ENCODE measurements around the gene SRPRB.
"Not testable (repeated sequence)": the region's sequence is repeated elsewhere in the genome, so short reads cannot be mapped to it uniquely, and the experiment has no call there.

Gene SRPRB

DNA sequence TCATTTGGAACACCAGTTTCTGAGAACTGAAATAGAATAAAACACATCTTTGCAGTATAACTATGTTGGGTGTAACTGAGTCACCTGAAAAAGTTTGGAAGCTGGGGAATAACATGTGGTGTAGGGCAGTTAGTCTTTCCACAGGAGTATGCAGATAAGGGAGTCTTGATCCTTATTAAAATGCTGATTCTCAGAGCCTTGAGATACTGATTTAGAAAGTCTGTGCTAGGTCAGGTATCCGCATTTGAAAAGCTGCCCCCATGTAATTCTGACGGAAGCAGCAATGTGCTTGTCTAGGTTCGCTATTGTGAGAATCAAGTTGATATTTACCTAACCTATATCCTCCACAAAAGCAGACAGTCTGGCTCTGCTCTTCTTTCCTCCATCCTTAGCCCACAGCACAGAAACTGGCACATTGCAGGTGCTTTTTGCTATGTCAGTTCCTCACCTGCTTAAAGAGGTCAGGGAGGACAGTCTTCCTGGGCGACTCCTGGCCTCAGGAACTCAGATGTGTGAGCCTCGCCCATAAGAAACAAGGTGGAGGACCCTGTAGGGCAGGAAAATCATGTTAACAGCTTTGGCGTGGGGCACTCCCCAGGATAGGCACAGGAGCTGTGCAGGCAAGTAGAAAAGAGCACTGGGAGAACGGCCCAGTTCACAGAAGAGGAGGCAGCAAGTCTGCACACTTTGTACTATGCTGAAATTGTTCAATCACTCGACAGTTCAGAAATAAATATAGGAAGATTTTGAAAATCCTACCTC, 27.6 kb upstream of the SRPRB start:
- DNase-seq (ENCODE audit: low read depth): no peak

DNA sequence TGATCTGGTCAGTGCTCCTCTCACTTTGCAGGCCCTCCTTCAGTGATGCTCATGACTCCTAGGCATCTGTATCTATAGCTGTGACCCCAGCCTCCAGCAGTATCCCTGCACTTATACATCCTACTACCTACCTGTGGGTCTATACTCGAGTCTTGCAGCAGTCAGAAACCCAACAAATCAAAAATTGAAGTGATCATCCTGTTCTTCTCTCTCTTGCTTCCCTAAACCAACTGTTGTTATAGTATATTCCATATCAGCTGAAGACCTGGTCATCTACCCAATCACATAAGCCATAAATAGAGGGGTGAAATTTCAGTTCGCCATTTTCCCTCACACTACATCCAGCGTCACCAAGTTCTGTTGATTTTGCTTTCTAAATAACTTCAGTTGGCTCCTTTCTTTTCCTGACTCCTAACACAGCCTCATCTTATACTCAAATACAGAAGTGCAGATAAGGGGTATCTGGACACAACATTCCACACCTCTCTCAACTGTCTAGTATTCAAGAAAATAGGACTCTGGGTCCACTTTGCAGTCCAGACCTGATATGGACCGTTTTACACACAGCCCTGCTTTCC, 25.9 kb upstream of the SRPRB start:
- DNase-seq (ENCODE audit: low read depth): no peak

DNA sequence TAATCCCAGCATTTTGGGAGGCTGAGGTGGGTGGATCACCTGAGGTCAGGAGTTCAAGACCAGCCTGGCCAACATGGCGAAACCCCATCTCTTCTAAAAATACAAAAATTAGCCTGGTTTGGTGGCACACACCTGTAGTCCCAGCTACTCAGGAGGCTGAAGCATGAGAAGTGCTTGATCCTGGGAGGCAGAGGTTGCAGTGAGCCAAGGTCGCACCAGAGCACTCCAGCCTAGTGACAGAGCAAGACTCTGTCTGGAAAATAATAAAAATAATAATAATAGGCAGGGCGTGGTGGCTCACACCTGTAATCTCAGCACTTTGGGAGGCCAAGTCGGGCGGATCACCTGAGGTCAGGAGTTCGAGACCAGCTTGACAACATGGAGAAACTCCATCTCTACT, 24.9 kb upstream of the SRPRB start:
- not testable (repeated sequence) for DNase-seq (ENCODE audit: low read depth)

DNA sequence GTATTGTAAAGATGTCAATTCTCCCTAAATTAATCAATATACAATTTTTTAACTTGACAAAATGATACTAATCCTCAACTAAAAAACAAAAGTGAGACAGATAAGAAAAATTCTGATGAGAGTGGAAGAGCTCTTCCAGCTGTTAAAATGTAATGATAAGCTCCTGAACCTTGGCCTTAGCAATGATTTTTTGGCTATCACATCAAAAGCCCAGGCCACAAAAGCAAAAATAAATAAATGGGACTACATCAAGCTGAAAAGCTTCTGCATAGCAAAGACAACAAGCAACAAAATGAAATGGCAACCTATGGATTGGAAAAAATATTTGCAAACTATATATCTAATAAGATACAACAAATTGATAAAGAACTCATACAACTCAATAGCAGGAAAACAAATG, 24.0 kb upstream of the SRPRB start:
- DNase-seq (ENCODE audit: low read depth): no peak

DNA sequence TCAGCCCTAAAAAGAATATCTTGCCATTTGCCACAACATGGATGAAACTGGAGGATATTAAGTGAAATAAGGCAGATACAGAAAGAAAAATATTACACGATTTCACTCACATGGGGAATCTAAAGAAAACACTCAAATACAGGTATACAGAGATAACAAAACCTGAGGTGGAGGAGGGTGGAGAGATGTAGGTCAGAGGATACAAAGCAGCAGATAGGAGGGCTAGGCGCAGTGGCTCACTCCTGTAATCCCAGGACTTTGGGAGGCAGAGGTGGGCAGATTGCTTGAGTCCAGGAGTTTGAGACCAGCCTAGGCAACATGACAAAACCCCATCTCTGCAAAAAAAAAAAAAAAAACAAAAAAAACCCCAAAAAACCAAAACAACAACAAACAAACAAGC, 23.2 kb upstream of the SRPRB start:
- DNase-seq (ENCODE audit: low read depth): no peak

DNA sequence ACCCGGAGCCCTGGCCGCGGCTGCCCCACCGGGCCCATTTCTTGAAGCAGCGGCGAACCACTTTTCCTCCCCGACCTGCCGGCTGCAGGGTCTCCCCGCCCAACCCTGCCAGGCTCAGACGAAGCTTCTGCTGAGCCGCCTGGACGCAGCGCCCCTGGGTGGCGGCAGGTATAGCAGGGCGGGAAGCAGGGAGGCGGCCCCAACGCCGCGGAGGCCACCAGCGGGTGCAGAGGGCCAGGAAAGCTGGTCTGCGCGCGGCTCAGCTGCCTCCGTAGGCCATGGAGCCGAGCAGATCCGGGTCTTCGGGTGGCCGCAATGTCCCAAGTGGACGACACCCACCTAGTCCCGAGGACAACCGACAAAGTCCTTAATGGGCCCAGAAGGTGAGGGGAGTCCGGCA, 21.9 kb upstream of the SRPRB start:
- no peak for DNase-seq (ENCODE audit: low read depth)

DNA sequence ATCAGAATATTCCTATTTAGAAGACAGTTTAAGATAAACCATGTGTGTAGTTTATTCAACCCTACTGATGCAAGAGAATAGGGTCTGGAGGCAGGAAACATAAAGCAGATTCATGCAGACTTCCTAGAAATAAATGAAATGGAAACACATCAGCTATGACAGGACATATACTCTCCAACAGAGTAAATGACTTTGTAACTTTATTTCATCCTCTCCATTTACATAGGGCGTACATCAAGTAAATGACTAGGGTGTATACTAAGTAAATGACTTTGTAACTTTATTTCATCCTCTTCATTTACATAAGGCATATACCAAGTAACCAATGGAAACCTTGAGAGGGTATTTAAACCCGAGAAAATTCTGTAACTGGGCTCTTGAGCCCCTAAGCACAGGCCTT, 17.6 kb upstream of the SRPRB start:
- no peak for DNase-seq (ENCODE audit: low read depth)

DNA sequence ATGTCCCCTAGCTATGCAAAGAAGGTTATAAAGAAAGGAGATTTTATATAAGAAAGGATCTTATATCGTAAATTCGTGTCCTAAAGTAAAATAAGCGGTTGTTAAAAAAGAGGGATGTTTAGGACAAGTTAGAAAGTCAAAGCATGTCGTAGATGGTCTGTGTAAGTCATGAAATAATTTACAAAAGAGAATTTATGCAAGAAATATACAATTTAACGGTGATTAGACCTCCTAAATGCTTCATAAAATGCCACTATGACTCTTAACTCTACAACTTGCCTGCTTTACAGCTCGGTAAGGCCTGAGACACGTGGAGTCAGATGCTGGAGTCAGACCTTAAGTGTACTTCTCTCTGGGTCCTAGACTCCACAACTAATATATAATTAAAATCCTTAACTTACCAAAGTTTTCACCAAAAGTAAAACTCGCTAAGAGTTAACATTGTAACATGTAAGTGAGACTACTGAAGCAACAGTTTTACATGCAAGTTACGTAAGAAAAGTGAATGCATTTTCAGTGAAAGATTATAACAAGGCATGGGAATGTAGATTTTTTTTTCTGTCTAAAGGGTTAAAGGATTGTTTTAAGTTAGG, 13.3 kb upstream of the SRPRB start:
- peak; percentile 20 for DNase-seq (ENCODE audit: low read depth)

DNA sequence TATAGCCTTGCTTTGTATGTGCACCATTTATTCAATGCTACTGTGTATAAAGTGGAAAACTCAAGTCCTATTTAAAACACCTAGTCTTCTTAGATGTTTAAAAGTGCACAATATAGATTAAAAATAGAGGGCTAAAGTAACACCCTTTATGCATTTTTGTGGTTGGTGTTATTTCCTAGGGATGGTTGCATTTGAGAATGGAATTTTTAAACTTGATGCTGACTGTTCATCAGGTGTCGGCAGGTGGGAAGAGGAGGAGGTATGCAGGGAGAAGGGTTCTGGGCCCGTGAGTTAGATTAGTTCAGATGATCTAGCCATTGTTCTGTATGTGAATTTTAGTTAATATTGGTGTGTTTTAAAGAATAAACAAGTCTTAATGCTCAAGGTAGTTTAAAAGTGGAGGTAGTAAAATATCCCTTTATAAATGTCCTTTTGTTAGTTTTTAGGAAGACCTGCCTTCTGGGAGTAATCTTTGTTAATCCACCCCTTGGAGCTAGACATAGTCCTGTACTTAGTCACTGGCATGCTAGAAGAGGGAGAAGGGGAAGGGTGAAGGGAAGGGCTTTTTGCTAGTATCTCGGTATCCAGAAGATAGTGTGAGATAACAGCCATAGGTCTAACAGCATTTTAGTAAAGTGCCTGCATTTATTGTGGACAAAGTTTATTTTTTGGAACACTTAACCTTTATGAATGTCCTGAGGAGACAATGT, 8.1 kb upstream of the SRPRB start:
- peak; percentile 30 for DNase-seq (ENCODE audit: low read depth)

DNA sequence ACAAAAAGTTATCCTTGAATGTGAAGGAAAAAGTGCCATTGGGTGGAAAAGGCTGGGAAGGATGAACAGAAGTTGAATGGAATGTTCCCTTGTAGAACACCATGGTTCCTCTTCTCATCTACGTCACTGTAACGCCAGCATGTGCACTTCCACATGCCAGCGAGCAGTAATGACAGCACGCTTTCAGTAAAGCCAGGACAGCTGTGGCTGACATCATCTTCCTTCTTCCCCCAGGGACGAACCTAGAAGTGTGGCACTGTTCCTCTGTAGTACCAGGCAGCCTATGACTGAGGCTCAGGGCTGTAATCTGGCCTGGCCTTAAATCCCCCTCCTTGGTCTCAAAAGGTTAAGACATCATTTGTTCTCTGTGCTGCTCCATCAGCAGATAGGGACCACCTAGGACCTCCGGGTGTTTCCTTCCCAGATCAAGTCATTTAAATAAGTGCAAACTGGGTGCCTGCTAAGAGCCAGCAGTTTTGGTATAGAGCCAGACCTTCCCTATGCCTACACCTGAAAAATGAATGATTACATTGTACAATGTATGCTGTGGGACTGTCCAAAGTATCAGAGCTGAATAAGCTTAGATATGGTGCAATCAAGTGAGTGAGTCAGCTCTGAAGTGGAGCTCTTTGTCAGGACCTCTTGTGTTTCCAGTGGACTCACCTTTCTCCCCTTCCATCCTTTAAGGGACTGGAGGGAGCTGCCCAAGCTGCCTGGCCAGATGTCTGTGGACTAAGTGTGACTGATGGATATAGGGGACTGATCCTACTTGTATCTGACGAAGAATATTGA, 5.6 kb upstream of the SRPRB start:
- DNase-seq (ENCODE audit: low read depth): no peak

DNA sequence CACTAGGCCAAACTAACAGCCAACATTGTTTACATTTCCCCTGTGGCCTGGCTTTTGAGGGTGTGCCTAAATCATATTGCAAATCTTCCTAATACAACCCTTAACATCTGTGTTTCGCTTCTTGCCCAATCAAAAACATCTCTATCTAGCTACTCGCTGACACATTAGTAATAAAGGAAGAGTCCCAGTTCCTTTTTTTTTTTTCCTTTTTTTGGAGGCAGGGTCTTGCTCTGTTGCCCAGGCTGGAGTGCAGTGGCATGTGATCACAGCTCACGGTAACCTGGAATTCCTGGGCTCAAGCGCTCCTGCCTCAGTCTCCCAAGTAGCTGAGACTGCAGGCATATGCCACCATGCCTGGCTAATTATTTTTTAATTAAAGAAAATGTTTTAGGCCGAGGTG, 2.1 kb upstream of the SRPRB start:
- no peak for DNase-seq (ENCODE audit: low read depth)

DNA sequence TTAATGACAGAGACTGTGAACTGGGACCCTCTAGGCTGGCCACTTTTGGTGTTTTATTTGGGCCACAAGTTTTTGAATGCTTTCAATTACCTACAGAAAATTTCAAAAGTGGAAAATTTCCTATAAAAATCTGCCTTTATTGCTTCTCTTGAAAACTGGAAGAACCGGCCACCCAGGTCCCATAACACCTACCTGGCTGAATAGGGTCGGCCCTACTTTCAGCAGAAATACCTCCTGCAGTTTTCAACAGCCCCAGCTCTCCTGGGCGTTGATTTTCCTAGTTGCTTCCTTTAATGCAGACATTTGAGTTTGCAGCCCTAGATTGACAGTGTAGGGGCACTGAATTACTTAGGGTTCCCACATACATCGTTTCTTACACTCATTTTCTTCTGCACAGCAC, 719 bp upstream of the SRPRB start:
- DNase-seq (ENCODE audit: low read depth): no peak

DNA sequence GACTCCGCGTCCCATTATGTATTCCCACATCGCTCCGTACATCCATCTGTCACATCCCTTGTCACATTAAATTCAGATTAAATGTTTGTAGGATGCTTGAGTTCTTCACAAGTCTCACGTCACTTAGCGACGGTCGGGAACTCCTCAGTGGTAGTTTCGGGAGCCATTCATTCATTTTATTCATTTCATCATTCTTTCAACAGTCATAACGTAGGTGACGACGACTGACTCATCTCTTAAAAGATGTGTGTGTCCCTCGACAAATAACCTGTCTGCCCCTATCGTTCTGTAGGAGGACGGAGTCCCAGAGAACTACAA, 272 bp upstream of the SRPRB start:
- DNase-seq (ENCODE audit: low read depth): no peak

DNA sequence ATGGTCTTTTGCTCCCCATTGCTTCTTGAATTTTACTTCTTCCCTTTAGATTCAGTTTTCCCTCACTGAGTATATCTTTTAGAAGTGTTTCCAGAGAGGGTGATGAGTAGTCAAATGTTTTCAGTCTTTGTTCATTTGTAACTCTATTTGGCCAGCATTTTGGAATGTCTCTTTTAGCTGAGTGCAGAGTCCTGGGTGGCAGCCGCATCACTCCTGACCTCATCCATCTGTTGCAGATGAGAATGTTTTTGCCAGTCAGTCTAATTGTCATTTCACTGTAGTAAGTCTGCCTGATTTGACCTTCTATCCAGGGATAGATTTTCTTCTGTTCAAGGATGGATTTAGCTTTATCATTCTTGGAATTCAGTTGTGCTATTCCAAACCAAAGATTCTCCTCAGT, 7.3 kb downstream of the SRPRB start:
- DNase-seq (ENCODE audit: low read depth): no peak

DNA sequence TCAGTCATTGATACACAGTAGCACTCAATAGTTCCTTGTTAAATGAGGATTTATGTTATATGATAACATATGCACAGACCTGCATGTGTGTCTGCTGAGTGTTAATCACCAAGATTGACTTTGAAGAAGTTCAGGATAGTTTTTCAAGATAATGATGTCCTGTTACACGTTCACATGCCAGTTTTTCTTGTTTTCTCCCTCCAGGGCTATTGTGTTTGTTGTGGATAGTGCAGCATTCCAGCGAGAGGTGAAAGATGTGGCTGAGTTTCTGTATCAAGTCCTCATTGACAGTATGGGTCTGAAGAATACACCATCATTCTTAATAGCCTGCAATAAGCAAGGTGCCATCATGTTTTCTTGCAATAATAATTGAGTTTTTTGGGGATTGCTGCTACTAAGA, 9.8 kb downstream of the SRPRB start:
- no peak for DNase-seq (ENCODE audit: low read depth)

DNA sequence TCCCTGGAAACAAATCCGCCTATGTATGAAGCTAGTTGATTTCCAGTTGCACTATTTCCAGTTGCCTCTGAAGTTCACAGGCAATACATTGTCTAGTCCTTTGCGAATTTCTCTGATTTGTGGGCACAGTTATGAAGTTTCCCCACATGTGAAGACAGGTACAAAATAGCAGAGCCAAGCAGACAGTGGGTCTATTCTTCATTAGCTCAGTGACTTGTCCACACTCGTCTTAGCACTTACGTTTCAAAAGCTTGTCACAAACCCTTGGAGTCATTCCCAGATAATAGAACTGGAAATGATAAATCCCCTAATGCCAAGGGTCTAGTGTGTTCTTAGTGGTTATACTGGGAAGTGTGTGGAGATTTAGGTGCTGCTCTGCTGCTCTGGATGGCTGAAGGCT, 14.5 kb downstream of the SRPRB start:
- no peak for DNase-seq (ENCODE audit: low read depth)

DNA sequence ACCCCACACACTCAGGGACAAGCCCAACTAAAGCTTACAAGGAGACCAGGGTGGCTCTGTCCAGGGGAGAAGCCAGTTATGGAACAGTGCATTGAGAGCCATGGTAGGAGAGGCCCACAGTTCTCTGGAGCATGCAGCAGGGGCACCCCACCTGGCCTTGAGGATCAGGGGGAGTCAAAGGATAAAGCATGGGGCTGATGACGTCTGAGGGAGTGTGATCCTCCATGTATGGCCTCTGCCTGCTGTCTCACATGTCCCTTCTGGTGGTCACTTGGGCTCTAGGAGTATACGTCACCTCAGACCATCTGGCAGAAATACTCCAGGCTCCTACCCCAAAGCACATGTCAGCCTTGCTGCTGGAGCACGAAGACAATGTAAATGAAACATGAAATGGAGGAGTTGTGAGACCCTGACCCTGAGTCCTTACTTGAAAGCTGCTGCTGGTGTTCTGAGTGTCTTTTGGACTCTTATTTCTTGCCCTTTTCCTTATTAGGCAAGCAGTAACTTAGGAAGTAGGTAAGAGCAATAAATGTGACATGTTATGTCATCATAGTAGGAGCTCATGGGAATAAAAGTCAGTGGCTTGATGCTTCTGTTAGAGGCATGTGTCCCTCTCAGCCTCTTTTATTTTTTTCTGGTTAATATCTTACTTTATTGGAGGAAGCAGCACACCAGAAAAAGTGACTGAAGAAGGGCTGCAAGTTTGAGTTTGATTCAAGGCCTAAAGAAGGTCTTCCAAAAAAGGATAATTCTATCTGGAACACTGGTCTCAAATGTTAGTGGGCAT, 15.5 kb downstream of the SRPRB start:
- no peak for DNase-seq (ENCODE audit: low read depth)

DNA sequence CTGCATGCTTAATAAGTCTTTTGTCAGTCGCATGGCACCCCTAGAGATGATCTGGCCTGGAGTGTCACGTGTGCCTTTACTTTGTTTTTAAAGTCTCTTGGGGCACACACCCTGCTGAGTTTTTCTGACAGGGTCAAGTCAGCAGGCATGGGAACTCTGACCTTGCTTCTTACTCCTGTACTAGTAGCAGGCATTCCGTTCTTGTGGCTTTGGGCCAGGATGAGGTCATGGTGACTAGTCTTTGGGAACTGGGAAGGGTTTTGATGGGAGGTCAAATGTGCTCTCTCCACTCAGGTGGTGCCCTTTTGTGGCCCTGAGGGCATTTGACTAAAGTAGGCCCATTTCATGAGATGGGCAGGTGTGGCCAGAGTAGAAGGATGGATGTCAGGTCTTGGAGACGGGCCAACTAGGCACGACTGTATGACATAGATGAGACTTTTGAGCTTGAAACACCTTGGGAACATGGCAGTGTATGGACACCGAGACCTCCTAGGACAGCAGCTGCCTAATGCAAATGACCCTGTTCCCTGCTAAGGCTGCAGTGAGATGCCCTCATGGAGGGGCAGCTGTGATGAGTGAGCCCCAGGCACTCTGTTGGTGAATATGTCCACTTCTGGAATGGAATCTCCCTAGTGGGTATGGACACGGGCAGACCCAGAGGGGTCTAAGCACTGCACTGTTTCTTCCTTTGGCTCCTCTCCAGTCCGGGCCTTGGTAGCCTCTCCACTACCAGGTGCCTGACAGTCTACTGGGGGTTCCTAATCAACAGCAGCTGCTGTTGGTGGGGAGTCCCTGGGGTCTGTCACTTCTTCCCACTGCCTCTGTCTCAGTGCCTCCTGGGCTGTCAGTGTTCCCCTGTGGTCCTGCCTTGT, 16.4 kb downstream of the SRPRB start:
- DNase-seq (ENCODE audit: low read depth): peak; percentile 56

DNA sequence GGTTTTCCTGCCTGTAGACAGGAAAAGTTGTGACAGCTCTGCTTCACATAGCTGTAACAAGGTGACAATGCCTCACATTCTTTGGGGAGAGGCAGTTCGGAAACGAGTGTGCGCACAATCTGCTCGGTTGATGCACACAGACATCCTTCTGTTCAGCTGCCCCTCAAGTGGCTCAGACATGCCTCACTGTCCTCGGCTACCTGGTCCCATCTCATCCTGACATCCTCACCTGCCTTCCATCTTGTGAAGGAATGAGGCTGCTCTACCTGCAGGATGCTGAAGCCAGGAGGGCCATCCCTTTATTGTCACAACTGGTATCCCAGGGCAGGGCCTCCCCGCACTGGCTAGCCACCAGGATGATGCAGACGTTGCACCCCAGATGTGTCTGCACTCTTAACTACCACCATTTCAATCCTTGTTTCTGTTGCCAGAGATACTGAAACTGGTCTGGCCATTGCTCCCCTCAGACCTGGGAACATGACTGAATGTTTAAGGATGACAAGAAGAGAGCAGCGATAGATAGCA, 19.4 kb downstream of the SRPRB start:
- DNase-seq (ENCODE audit: low read depth): no peak

DNA sequence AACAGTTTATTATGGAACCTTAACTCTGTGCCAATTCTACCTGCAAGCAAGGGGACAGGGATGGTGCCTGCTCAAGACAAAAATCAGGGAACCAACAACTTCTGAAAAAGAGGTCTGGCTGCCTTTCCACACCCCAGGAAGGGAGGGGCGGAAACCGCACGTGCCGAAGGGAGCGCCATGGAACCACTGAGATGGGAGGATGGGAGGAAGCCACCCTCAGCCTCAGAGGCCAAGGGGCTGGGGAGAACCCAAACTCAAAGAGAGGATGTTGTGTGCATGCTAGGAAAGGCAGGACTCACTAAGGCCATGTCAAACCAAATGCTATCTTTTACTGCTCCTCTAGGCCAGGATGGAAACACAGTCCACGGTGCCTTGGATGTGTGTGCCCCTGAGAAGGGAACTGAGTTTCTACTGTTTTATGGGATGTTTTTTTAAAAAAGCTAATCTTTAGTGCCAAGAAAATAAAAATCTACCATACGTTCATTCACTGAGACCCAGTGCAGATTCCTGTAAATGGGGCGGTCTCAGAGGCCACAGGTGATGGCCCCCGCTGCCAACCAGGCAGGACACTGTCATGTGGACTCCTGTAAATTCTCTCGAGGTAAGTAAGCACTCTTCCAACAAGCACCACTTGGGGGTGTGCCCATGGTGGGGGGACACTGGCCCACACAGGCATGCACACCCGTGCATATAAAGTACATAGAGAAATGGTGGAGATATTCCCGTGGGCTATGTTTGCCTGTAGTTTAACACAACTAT, 20.5 kb downstream of the SRPRB start:
- DNase-seq (ENCODE audit: low read depth): no peak

All from HS-27A (cell line).